Activated CD4-positive, alpha-beta T cell treated with anti-CD3 and anti-CD28 coated beads, Interleukin-2, amount 50 U/mL, for 1 hour (primary cell): ENCODE measurements around the gene KRT6A.

Experiments used
- DNase-seq: peaks from one replicate; pipeline ENCODE4 v3.0.0-alpha.2; 2020

KRT6A gene

DNA sequence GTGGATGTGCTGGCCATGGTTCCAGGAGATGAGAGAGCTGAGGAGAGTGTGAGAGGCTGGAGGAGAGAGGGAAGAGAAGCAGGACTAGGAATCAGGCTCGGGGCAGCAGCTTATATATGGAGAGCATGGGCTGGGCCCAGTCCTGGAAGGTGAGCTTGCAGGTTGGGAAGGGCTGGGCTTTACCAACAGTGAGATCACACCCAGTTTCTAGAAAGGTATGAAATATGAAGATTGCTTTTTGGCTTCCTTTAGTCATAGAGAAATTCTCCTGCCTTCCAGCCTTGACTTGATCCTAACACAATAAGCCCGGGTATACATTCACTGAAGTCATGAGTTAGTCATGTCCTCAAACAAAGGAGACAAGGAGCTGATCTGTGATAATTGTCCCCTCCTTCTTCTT lies at the start of gene KRT6A:
Gene KRT6A, minus strand, starts transcription at position 86 of the 400 bp plus-strand sequence. Its CDS starts 69 bp downstream, at position 17.
- no peak for DNase-seq

DNA sequence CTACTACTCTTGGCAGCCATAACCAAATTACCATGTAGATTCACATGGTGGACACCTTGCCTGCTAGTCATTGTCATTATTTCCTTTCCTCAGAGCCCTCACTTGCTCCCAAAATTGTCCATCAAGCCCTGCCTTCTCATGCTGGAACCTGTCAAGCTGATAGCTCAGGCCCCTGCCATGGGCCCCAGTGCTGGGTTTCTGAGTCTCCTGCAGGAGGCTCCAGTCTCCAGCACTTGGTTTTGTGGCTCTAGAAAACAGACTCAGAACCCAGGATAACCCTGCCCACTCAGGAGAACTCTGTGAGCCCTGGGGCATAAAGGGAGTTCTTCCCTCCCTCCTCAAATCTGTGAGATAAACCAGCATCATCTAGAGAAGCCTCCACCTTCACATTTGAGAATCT lies 49.1 kb upstream of the KRT6A start:
- DNase-seq = no peak

DNA sequence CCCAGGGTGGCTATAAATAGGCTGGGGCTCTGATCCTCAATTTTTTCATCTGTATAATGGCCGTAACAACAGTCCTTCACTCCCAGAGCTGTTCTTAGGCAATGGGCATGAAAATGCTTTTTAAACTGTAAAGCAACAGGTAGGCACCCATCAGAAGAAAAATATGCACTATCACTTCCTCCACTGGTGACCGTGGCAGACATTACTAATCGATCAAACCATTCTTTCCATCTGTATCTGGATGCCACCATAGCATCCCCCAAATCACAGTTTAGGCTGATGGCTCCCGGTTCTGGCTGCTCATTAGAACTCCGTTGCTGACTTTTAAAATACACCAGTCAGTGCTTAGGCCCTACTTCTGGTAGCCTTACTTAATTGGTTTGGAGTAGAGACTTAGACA lies 48.7 kb upstream of the KRT6A start:
- DNase-seq = no peak

DNA sequence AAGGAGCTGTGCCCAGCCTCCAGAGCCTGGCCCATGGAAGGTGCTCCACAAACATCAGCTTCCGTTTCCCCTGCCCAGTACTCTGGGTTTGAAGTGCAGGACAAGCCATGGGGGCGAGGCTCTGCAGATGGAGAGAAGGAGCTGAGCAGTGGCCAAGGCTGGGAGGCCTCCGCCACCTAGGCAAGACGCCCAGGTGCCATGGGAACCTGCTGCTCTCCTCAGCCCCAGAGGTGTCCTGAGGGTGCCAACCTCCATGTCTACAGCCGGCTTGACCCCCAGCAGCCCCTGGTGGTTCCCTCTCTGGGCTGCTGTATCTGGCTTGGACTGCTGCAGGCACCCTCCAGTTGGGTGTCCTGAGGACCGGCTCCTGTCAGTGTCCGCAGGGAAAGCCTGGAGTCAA lies 47.5 kb upstream of the KRT6A start:
- DNase-seq = no peak

DNA sequence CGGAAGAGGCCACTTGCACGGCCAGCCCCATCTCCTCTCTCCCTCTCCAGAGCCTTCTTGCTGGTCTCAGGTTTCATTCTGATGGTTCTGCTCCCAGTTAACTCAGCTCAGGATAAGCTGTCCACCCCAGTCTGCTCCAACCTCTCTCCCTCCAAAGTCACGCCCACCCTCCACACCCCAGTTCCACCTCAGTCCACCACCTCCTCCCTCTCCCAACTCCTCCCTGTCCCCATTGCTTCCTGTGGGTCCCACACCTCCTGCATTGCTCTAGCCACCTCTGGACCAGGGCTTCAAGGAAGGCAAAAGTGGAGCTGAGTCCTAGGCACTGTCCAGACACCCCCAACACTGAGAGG lies 46.7 kb upstream of the KRT6A start:
- DNase-seq = no peak

DNA sequence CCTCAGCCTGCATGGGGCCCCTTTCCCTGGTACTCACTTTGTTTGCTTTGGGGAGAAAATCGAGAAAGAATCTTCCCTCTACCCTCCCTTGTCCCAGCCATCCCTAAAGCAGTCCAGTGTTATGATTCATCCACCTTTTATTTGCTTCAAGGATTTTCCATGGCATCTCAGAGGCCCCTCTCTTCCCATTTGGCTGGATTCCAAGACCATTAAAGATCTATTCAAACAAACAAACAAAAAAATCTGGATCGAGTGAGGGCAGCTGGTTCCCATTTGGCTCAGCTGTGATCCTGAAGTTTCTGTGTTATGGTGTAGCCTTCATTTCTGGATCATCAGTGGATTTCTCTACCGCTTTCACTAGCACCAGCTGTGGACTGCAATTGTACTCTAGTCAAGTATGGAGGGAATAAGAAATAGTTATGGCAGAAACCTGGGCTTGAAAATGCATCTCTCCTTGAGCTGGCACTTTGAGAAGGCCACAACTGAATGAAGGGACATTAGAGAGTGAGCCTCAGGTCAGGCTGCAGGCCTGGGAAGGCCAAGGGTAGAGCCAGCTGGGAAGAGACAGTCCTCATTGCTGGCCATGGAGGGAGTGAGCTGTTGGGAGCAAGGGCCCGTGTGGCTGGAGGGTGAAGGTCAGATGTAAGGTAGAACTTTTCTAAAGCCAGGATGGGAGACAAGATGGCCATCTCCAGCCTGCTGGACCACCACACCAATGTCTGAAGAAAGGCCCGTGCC lies 46.2 kb upstream of the KRT6A start:
- DNase-seq = no peak

DNA sequence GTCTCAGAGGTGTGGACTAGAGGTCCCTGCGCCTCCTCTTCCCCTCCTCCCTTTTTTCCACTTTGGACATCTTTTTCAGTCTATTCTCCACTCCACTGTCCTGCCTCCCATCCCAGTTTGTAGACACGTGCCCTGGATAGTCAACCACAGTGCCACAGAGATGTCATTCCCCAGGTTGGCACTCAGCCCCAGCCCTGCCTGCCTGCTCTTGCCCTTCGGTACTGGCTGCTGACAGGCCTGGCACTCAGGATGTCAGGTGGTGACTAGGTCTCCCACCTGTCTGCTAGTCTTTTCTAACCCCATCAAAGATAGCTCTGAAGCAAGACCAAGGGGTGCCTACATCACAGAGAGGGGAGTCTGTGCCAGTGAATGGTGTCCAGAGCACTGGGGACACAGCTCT lies 44.0 kb upstream of the KRT6A start:
- no peak for DNase-seq

DNA sequence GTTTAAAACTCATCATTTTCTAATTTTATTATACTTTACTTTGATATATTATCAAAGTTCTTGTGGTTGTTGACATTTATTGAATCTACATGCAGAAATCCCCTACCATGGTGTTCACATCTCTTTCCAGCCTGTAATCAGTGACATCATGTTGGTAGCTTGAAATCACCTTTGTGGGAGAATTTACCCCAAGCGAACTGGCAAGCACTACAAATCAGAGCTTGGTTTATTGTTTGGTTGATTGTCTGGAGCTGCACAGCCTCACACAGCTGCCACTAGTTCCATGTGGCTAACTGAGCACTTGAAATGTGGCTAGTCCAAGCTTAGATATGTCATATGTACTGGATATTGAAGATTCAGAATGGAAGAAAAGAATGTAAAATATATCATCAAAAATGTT lies 42.5 kb upstream of the KRT6A start:
- DNase-seq = no peak

DNA sequence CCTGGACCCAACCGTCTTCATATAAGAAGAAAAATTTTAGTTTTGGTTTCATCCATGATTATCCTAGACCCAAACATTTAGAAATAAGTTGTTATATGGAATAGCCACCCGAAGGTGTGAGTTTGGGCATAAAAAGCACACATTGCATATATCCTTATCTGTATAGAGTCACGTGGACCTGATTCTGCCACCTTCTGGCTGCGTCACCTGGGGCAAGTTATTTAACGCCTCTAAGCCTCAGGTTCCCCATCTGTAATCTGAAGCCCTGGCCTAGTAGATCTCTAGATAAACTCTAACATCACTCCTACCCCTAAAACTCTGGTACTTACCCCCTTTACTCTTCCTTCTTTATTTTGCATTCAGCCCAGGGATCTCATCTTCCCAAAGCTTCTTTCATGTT lies 41.4 kb upstream of the KRT6A start:
- DNase-seq = no peak

DNA sequence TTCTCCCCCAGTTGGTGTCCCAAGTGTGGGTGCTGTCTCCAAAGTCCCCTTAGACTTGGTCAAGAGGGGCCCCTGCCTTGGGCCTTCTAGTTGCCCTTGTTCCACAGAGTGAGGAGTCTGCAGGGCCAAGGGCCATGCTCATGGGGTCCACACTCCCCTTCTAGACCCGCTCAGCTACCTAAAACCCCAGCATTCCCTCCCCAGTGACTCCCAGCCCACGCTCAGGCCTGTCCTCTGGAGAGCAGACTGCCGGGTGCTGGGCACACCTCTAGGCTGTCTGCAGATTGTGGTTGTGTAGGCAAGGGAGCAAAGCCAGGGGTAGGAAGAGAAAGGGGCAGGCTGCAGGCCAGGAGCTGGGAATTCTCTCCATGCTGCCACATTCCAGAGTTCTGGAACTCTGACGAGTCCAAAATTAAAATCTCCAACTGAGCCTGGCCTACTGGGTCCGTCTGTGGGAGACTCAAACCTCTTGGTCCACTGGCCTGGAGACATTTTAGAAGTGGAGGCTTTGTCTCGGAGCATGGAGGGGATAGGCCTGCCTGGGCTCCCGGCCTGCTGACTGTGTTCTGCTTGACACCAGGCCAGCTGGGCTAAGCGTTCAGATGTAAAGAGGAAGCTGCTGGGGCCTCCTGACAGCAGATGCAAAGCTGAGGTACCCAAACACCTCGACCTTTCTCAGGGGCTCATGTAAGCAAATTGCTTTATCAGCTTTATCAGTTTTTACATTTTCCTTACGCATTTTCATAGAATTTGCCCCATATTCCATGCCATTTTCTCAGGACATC lies 40.8 kb upstream of the KRT6A start:
- DNase-seq = no peak

DNA sequence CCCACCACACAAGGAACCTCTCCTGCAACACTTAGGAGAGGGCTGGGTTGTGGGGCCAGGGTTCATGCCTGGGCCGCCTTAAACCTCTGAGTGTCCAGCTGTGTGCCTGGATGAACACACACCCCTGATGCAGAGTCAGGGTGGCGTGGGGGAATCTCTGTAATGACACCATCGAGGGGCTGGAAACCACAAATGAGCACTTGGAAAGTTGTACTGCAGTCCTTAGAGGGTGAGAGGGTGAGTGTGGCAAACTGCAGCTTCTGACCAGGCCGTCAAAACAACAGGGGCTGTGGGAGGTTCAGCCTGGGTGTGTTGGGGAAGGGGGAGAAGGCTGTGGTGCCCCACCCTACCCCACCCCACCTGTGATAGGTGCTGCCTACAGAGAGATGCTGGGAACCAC lies 39.6 kb upstream of the KRT6A start:
- DNase-seq = no peak

DNA sequence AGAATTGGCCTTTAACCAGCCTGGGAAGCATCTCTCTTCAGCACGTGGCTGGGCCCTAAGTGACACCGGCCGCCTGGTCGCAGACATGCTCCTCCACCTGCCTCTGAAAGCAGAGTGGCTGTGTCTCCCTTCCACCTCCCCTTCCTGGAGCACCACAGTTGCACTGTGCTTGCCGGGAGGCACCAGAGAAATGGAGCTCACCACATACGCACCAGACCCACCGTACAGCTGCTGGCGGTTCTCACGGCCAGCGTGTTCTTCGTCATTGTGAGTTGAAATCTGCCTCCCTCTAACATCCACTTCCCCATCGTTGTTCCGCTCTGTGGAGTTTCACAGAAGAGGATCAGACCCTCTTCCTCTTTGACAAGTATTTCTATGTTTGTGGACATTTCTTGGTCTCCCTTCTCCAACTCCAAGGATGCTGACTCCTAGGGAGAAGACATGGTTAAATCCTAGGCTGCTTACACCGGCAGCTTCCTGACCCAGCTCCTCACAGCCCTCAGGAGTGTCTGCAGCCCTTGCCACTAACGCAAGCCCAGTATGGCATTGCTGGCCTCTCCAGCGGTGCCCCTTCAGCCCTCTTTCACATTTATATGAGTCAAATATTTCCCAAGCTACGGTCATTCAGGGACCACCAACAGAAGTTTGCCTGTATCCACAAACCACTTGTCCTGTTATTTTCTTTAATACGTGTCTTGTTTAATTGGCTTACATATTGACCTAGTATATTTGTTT lies 38.7 kb upstream of the KRT6A start:
- DNase-seq = no peak

DNA sequence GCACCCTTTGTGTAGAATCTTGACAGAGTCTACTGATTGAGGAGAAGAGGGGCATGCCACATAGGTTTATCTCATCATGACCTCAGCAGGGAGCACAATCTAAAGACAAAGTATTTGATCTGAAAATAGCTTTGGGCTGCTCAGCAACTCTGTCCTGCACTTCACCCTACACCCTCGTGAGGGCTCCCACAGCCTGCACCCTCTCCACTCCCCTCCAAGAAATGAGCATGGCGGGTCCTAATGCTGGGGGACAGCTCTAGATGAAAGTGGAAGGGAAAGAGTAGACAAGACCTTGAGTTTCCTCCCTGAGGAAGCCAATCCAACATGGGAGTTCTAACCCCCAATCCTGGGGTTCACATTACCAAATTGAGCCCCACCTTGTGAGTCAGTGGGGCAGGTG lies 37.8 kb upstream of the KRT6A start:
- DNase-seq = no peak

DNA sequence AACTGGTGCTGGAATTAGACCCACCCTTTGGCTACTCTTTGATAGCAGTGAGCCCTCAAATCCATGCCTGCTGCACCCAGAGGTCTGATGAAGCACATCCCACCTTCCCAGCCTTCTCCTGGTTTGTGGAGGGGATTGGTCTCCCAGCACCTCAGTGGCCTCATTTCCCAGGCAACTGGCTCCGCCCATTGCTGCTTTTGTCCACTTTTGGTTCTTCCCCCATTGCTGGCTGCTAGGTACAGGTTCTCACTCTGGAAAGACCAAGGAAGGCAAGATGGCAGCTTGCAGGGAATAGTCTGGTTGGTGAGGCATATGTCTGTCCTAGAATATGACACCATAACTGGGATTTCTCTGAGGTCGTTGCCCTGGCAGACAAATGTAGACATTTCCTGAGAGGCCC lies 37.3 kb upstream of the KRT6A start:
- DNase-seq = no peak

DNA sequence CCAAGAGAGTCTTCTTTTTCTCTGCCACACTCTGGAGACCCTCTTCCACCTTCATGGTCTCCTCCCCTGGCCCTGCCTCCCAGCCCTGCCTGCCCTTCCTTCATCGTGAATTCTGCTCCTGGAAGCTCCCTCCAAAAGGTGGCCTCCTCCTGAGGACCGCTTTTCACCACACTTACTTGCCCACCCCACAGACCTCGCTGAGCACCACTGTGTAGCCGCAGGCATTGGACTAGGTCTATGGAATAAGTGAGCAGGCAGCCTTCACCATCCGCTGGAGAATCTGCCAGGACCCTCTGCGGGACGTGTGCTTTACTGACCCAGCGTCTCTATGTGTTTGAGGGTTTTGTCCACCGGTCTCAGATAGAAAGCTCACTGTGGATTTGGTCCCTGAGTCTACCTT lies 36.8 kb upstream of the KRT6A start:
- no peak for DNase-seq

DNA sequence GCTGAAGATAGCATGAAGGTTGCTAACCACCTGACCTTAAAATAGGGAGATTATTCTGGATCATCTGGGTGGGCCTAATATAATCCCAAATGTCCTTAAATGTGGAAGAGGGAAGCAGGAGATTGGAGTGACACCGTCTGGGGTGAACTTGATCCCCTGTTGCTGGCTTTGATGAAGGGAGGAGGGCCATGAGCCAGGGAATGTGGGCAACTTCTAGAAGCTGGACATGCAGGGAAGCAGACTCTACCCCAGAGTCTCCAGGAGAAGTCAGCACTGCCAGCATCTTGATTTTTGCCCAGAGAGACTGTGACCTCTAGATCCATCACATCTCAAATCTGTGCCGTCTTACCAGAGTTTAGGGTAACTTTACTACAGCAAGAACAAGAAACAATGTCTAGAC lies 36.4 kb upstream of the KRT6A start:
- DNase-seq = no peak

DNA sequence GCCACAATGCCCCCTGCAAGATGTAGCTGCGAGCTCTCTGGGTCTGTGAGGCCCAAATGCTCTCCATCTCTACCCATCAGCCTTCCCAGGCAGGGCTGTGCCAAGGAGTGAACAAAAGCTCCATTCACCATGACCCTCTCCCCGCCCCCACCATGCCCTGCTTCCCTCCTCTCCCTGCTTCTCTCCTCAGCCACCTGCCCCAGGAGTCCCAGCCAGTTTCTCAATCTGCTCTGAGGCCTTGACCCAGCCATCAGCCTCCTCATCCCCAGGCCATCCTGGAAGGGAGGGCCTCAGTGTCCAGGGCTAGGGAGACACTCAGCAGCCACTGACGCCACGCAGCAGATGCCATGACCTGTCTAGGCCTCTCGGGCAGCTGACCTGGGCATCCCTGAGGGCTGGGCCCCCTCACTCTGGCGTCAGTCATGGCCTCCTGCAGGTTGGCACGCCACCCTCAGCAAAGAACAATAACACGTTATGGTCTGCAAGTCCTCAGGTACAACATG lies 35.6 kb upstream of the KRT6A start:
- no peak for DNase-seq

DNA sequence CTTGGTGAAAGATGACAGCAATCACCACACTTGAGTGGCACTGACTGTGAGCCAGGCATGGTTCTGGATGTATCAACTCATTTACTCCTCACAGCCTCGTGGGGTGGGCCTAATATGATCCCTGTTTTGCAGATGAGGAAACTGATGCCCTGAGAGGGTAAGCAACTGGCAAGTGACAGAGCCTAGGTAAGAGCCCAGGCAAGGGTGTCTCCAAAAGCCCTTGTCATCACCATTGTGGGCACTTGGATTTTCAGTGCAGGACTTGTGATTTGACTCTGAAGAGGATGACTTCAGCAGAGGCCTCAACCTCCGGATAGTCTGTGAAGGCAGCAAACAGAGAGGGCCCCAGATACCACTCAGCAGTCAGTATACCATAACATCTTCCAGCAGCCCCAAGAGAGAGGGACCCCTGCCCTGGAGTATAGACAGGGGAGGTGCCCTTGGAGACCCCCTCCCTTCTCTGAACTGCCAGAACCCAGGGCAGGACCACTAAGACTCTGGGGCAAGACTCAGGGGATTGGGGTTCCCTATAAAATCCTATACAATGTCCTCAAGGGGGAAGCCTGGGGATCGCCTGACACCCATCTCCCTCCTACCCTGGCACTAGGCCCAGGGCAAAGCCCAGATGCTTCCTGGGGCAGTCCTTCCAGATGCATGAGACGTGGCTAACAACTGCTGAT lies 34.2 kb upstream of the KRT6A start:
- no peak for DNase-seq

DNA sequence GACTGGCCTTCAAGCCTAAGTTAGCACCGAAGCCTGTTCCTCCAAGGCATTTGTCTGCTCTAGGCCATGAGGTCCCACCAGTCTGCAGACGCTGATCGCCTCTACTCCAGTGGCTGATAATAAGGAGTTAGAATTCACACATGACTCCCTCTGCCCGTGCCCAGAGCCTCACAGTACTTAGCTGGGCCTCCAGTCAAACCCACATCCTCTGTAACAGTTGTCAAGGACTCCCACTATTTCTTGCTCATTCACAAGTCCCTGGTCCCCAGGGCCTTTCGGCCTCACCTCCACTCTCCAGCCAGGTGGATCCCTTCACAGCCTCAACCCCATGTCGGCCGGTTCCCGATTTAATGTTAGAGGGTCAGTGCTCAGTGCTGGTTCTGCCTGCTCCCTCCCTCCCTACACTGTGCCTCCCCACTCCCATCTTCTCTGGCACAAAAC lies 33.5 kb upstream of the KRT6A start:
- no peak for DNase-seq

DNA sequence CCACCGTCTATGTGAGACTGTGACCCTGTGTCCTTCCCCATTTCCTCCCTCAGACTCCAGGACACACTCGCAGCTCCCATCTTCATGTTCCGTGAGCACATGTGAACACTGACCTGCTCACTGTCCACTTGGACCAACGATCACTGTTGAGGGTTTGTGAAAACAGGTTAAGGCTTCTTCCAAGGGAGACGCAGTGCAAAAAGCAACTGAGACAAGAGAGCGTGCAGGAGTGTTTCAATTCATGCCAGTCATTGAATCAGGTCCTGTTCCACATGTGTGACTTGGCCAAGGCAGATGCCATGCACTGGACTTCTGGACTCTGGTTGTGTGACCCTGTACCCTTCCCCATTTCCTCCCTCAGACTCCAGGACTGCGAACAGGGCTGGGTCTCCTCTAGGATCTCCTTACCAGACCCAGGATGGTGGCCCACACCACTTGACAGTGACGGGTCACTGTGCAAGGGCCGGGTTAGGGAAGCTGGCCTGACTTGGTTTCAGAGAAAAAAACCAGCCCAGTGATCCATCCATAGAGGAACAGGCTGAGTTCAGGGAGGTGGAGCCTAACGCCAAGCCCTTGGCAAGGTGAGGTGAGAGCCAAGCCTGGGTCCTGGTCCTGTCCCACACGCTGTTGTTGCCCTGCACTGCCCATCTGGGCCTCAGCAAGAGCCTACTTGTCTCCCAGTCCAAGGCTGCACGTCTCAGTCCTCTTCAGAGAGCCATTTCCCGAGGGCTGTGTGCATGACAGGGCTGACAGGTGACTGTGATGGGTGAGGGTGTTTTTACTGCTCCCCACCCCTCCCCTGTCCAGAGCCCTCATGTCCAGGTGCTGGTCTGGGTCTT lies 32.8 kb upstream of the KRT6A start:
- DNase-seq = no peak

DNA sequence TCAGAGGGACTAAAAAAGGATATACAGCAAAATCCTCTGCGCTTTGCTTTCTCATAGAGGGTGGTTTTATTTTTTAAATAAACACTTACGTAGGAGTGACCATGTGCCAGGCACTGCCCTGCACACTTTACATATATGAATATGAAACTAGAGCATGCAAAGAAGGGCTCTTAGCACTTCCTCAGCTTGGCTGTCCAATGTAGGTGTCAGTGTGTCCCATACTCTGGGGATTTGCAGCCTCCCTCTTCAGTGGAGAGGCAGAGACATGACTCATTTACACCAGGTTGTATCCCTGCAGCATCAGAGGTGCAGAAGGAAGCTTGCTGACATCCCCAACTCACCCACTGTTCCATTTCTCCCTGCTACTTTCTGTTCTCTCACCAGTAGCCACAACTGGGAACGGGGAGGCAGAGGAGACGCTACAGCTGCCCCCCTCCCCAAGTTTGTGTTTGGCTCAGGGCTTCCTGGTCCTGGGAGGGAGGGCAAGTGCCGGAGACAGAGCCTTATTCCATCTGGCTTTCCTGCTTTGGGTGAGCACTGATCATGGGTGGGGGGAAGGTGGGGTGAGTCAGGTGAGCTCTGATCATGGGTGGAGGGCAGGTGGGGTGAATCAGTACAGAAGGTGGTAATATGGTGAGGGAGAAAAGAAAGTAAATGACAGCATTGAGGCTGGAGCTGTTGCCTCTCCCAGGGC lies 32.0 kb upstream of the KRT6A start:
- DNase-seq = no peak
